Endothelial cell of umbilical vein (primary cell): ENCODE results near the gene HDLBP.

Source experiments
- EZH2 ChIP-seq: IDR thresholded peaks from 2 replicates; pipeline ENCODE4 v1.6.1; 2012; ENCODE audit warnings: borderline replicate concordance, low read depth, mild to moderate bottlenecking, moderate library complexity, low read length, inconsistent platforms; ENCODE audit not compliant: severe bottlenecking
- FOS ChIP-seq: IDR thresholded peaks from 2 replicates; pipeline ENCODE4 v1.6.1; 2011; ENCODE audit warnings: mild to moderate bottlenecking, low read length, moderate library complexity, borderline replicate concordance; ENCODE audit not compliant: insufficient read depth
- JUN ChIP-seq: IDR thresholded peaks from 2 replicates; pipeline ENCODE4 v1.6.1; 2011; ENCODE audit warnings: borderline replicate concordance, low read depth; ENCODE audit not compliant: insufficient read length, insufficient read depth
- POLR2A ChIP-seq: IDR thresholded peaks from 2 replicates; pipeline ENCODE4 v1.6.1; 2012; ENCODE audit warnings: low read depth, mild to moderate bottlenecking, control low read depth, low read length
- POLR2AphosphoS5 ChIP-seq: IDR thresholded peaks from 2 replicates; pipeline ENCODE4 v1.6.1; 2012; ENCODE audit warnings: low read depth, mild to moderate bottlenecking, control low read depth, low read length, moderate library complexity; ENCODE audit not compliant: insufficient read depth
- TF ChIP-seq, protein P1 (sequence below), 2 donors: IDR thresholded peaks; 1 replicate in 1 of 2; 2 replicates in 1 of 2; pipeline ENCODE4 v1.5.1; 2011; ENCODE audit warnings: low read length in 2 of 2, mild to moderate bottlenecking in 2 of 2, moderate library complexity in 2 of 2, control low read depth in 1 of 2, inconsistent platforms in 1 of 2, low read depth in 1 of 2; ENCODE audit not compliant: insufficient read depth in 1 of 2; ENCODE audit errors: extremely low read depth in 1 of 2
- TF ChIP-seq, protein P2 (sequence below): IDR thresholded peaks from 2 replicates; pipeline ENCODE4 v1.6.1; 2011; ENCODE audit not compliant: insufficient read depth, insufficient read length

DNA sequence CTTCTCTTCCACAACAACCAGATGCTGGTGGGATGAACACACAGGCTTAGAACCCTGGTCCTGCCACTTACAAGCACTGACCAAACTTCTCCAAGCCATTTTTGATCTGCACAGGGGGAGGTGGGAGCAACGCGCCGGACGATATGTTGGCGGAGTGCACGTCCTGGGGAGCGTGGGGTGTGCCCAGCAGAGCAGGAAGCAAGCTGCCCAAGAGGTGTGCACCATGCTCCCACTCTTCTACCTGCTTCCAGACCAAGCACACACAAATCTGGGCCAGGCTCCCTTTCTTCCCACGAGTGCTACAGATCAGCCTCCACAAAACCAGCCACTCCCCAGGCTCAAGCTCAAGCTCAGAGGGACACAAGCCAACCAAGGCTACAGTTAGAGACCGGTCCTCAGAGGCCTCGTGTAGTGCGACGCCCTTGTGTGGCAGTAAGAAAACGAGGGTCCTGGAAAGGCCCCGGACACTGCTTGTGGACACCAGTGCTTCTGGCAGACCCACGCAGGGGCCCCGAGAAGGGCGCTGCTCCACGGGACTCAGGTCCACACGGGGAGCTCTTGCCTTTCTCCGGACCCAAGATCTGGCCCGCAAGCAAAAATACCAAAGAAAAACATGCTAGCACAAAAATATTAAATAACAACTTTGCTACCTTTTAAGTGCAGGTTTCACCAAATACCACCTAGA lies 75.0 kb downstream of the HDLBP start:
- TF ChIP-seq, protein P1, sequence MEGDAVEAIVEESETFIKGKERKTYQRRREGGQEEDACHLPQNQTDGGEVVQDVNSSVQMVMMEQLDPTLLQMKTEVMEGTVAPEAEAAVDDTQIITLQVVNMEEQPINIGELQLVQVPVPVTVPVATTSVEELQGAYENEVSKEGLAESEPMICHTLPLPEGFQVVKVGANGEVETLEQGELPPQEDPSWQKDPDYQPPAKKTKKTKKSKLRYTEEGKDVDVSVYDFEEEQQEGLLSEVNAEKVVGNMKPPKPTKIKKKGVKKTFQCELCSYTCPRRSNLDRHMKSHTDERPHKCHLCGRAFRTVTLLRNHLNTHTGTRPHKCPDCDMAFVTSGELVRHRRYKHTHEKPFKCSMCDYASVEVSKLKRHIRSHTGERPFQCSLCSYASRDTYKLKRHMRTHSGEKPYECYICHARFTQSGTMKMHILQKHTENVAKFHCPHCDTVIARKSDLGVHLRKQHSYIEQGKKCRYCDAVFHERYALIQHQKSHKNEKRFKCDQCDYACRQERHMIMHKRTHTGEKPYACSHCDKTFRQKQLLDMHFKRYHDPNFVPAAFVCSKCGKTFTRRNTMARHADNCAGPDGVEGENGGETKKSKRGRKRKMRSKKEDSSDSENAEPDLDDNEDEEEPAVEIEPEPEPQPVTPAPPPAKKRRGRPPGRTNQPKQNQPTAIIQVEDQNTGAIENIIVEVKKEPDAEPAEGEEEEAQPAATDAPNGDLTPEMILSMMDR (IDR thresholded peaks at IDR 0.05; ENCODE audit: extremely low read depth in 1 of 2, insufficient read depth in 1 of 2, low read depth in 1 of 2, low read length in 2 of 2): no peak
- TF ChIP-seq POLR2A: no peak
- no peak for TF ChIP-seq EZH2
- TF ChIP-seq, protein P2, sequence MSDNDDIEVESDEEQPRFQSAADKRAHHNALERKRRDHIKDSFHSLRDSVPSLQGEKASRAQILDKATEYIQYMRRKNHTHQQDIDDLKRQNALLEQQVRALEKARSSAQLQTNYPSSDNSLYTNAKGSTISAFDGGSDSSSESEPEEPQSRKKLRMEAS: no peak
- no peak for TF ChIP-seq JUN
- no peak for TF ChIP-seq POLR2AphosphoS5
- no peak for TF ChIP-seq FOS
